PFSK-1 (cell line): ENCODE results near the gene ADGRG3.

Experiments
- FOXP2 ChIP-seq: optimal IDR thresholded peaks from 2 replicates; pipeline ENCODE3; 2011; ENCODE audit warnings: borderline replicate concordance, control low read depth, inconsistent platforms; ENCODE audit not compliant: insufficient read depth; ENCODE audit errors: extremely low read length, extremely low read depth
- POLR2AphosphoS5 ChIP-seq: IDR thresholded peaks from 2 replicates; pipeline ENCODE4 v1.6.1; 2012; ENCODE audit warnings: low read depth, mild to moderate bottlenecking, control low read depth, low read length, moderate library complexity
- REST ChIP-seq, 2 experiments: IDR thresholded peaks; 2 replicates each; pipeline versions ENCODE4 v1.6.1 to v1.8.0; 2011 to 2012; ENCODE audit warnings: low read depth in 2 of 2, low read length in 2 of 2, control low read depth in 1 of 2, inconsistent platforms in 1 of 2, mild to moderate bottlenecking in 1 of 2, moderate library complexity in 1 of 2; ENCODE audit not compliant: insufficient read depth in 1 of 2
- SIN3A ChIP-seq: IDR thresholded peaks from 2 replicates; pipeline ENCODE4 v1.6.1; 2012; ENCODE audit warnings: mild to moderate bottlenecking, low read length, moderate library complexity, borderline replicate concordance; ENCODE audit not compliant: insufficient read depth
- TAF1 ChIP-seq: IDR thresholded peaks from 2 replicates; pipeline ENCODE4 v1.6.1; 2012; ENCODE audit warnings: low read length, control low read depth, borderline replicate concordance; ENCODE audit not compliant: insufficient read depth

Gene ADGRG3

GRCh38 chr16:57667526-57668262, 412 bp upstream of the ADGRG3 start:
- TF ChIP-seq FOXP2 (no peak), TAF1 (no peak), POLR2AphosphoS5 (no peak), SIN3A (no peak), REST (IDR thresholded peaks at IDR 0.05; ENCODE audit: insufficient read depth in 1 of 2, low read depth in 2 of 2, low read length in 2 of 2) (no peak; a peak in 1 of 4 replicates)

- TF ChIP-seq REST (IDR thresholded peaks at IDR 0.05; ENCODE audit: insufficient read depth in 1 of 2, low read depth in 2 of 2, low read length in 2 of 2) (no peak), FOXP2 (no peak), SIN3A (no peak), TAF1 (no peak), POLR2AphosphoS5 (no peak)
Observed at GRCh38 chr16:57668630-57669475, 747 bp downstream of the ADGRG3 start.

DNA sequence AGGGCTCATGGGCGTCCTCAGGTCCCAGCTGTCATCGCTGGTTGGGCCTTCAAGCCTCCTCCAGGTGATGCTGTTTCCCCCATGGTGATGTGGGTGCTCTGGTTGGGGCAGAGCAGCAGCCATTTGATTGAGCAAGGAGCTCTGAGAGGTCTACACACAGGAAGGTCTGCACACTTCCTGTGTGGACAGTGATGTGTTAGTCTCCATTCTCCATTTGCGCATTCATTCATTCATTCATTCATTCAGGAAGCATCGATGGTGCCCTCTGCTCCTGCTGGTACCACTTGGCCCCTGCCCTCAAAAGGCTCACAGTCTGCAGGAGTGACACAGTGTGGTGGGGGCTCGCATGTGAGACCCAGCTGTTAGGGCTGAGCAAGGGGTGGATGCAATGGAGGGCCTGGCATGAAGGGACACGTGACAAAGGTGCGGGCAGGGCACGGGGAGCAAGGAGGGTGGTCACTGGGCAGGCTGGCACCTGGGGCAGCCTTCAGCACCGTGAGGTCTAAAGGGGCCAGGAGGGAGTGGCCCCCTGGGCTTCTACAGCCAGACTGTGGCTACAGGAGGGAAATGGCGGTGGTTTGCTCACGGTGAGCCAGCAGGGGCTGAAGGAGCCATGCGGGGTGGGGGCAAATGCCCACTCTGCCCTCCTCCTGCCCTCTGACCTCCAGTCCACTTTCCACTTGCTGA, 1.5 kb downstream of the ADGRG3 start:
- TF ChIP-seq SIN3A (no peak), TAF1 (no peak), POLR2AphosphoS5 (no peak), FOXP2 (no peak), REST (IDR thresholded peaks at IDR 0.05; ENCODE audit: insufficient read depth in 1 of 2, low read depth in 2 of 2, low read length in 2 of 2) (no peak)

- TF ChIP-seq REST (IDR thresholded peaks at IDR 0.05; ENCODE audit: insufficient read depth in 1 of 2, low read depth in 2 of 2, low read length in 2 of 2) (no peak), POLR2AphosphoS5 (no peak), FOXP2 (no peak), SIN3A (no peak), TAF1 (no peak)
Observed at GRCh38 chr16:57670196-57670595, 2.1 kb downstream of the ADGRG3 start.
